K562 (cell line): ENCODE measurements around the gene COX20. TPM values are rescaled to one million over a fixed set of nuclear protein-coding genes. Genes with fewer than 3 reads are reported as not detected.

Source experiments
- CCAR2 ChIP-seq: fragments of 200-400 bp; formaldehyde crosslinking; IDR thresholded peaks from 2 replicates; pipeline ENCODE4 v1.6.1; 2017; ENCODE audit warnings: mild to moderate bottlenecking, low read depth, low read length
- DPF2 ChIP-seq: fragments of 450-650 bp; IDR thresholded peaks from 2 replicates; pipeline ENCODE4 v1.6.1; 2016
- FOXP1 ChIP-seq: sonication (generic); formaldehyde crosslinking; IDR thresholded peaks from 2 replicates; pipeline ENCODE4 v1.8.0; 2022; ENCODE audit warnings: mild to moderate bottlenecking, missing genetic modification reagents
- IRF2 ChIP-seq: sonication (generic); formaldehyde crosslinking; IDR thresholded peaks from 2 replicates; pipeline ENCODE4 v1.8.1; 2022; ENCODE audit warnings: mild to moderate bottlenecking, missing genetic modification reagents
- JUN ChIP-seq, 2 experiments: sonication (generic) in 1 of 2; formaldehyde crosslinking in 1 of 2; IDR thresholded peaks; 2 replicates each; pipeline versions ENCODE4 v1.6.1 to v1.8.0; 2012 to 2022; ENCODE audit warnings: borderline replicate concordance in 2 of 2, mild to moderate bottlenecking in 2 of 2, improper control_type of control experiment in 1 of 2, low read depth in 1 of 2, low read length in 1 of 2, missing genetic modification reagents in 1 of 2
- KDM1A ChIP-seq, 2 experiments: fragments of 450-650 bp; IDR thresholded peaks; 2 replicates each; pipeline ENCODE4 v1.6.1; 2016; ENCODE audit warnings: mild to moderate bottlenecking in 2 of 2
- KHSRP ChIP-seq: fragments of 450-650 bp; IDR thresholded peaks from 2 replicates; pipeline ENCODE4 v1.6.1; 2017
- NFXL1 ChIP-seq: fragments of 450-650 bp; formaldehyde crosslinking; IDR thresholded peaks from 2 replicates; pipeline ENCODE4 v1.4.0; 2021; ENCODE audit warnings: mild to moderate bottlenecking
- NONO ChIP-seq, 2 experiments: fragments of 200-400 bp in 1 of 2; fragments of 450-650 bp in 1 of 2; formaldehyde crosslinking in 1 of 2; IDR thresholded peaks; 2 replicates each; pipeline ENCODE4 v1.6.1; 2017; ENCODE audit warnings: low read depth in 2 of 2, mild to moderate bottlenecking in 2 of 2, moderate library complexity in 2 of 2, low read length in 1 of 2
- PYGO2 ChIP-seq: fragments of 450-650 bp; IDR thresholded peaks from 2 replicates; pipeline ENCODE4 v1.6.1; 2016; ENCODE audit warnings: mild to moderate bottlenecking, missing genetic modification characterization, moderate library complexity, missing compliant biosample characterization
- RBM22 ChIP-seq: fragments of 200-400 bp; formaldehyde crosslinking; IDR thresholded peaks from 2 replicates; pipeline ENCODE4 v1.6.1; 2018; ENCODE audit warnings: low read length, low read depth; ENCODE audit not compliant: poor library complexity, severe bottlenecking
- TBL1XR1 ChIP-seq, 2 experiments: IDR thresholded peaks; 2 replicates each; pipeline ENCODE4 v1.6.1; 2012; ENCODE audit warnings: improper control_type of control experiment in 2 of 2, low read length in 2 of 2, mild to moderate bottlenecking in 1 of 2
- TOE1 ChIP-seq, 2 experiments: fragments of 450-650 bp in 1 of 2; sonication (generic) in 1 of 2; formaldehyde crosslinking in 1 of 2; IDR thresholded peaks; 2 replicates each; pipeline versions ENCODE4 v1.7.1 to v1.8.0; 2016 to 2022; ENCODE audit warnings: borderline replicate concordance in 2 of 2, mild to moderate bottlenecking in 2 of 2, antibody characterized with exemption in 1 of 2, inconsistent platforms in 1 of 2, low read depth in 1 of 2, missing genetic modification reagents in 1 of 2, moderate library complexity in 1 of 2
- ZNF41 ChIP-seq: fragments of 250-450 bp; sonication (Bioruptor Pico); conservative IDR thresholded peaks from 2 replicates; pipeline ENCODE4 v1.4.0; 2020; ENCODE audit warnings: mild to moderate bottlenecking
- polyA plus RNA-seq, 8 experiments: library from polyadenylated mRNA; depleted of rRNA in 4 of 8; stranded (reverse) in 5 of 8; unstranded in 3 of 8; fragments of >200 nt; fragmentation: Nextera tagmentation in 2 of 8; fragmentation: Illumina TruSeq in 1 of 8; extraction: Ambion mirVana in 2 of 8; extraction: Trizol in 1 of 8; gene quantifications; 2 replicates each; pipeline versions ENCODE4 v1.2.1 to v1.2.3, GENCODE V29; 2011 to 2014; ENCODE audit warnings: inconsistent platforms in 1 of 8, missing spikeins in 1 of 8
- total RNA-seq, 7 experiments: library from RNA; depleted of rRNA in 6 of 7; stranded (reverse); fragments of >200 nt in 6 of 7; fragmentation: Illumina TruSeq in 2 of 7; extraction: Trizol in 2 of 7; gene quantifications; 2 replicates each; pipeline versions ENCODE4 v1.2.1 to v1.2.3, GENCODE V29; 2011 to 2021; ENCODE audit warnings: low replicate concordance in 1 of 7
- TF ChIP-seq, protein P1 (sequence below): sonication (generic); IDR thresholded peaks from 2 replicates; pipeline ENCODE4 v1.6.1; 2016
- TF ChIP-seq, protein P2 (sequence below): sonication (generic); formaldehyde crosslinking; IDR thresholded peaks from 2 replicates; pipeline ENCODE4 v1.8.1; 2023; ENCODE audit warnings: missing genetic modification reagents, mild to moderate bottlenecking, borderline replicate concordance
- TF ChIP-seq, protein P3 (sequence below): fragments of 250-450 bp; sonication (Bioruptor Pico); IDR thresholded peaks from 2 replicates; pipeline ENCODE4 v1.5.0; 2020; ENCODE audit warnings: mild to moderate bottlenecking, borderline replicate concordance

The COX20 gene
- total and polyA plus RNA-seq, 9 of the 15 experiments (the other 6 are each of a cell fraction or from before 2014, with no cell fraction given): 41.5 to 192 (median 84.3) TPM

DNA sequence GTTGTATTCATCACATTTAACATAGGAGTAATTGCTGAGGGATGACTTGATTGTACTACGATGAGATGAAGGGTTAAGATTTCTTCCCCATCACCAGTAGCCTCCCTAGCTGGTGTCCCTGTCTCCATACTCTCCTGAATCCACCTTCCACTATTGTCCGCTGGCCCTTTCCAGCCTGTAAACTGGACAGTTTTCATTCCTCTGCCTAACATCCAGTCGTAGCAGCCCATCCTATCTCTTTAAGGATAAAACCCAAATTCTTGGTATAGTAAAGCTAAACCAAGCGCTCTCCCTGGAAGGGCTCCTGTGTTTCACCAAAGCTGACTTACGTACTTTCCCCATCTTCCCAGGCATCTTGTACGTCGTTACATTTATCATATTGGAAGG lies 670 bp downstream of the COX20 start (continued):
- TF ChIP-seq KHSRP (no peak), NFXL1 (CRISPR knock-in tag) (0 out of 2 replicates have a peak, but pooled peaks have one; percentile 50), DPF2 (0 out of 2 replicates have a peak, but pooled peaks have one; percentile 10), ZNF41 (CRISPR knock-in tag) (0 out of 2 replicates have a peak, but pooled peaks have one; percentile 5), JUN (IDR thresholded peaks at IDR 0.05; ENCODE audit: borderline replicate concordance, low read depth, low read length) (no peak), JUN (CRISPR knock-in tag; IDR thresholded peaks at IDR 0.05; ENCODE audit: borderline replicate concordance) (no peak), PYGO2 (tag) (no peak), RBM22 (no peak), NONO (IDR thresholded peaks at IDR 0.05; ENCODE audit: low read depth in 2 of 2, low read length in 1 of 2) (no peak), TOE1 (IDR thresholded peaks at IDR 0.05; ENCODE audit: borderline replicate concordance) (no peak), TOE1 (CRISPR knock-in tag; IDR thresholded peaks at IDR 0.05; ENCODE audit: borderline replicate concordance, low read depth) (0 out of 2 replicates have a peak, but pooled peaks have one; percentile 58), KDM1A (IDR thresholded peaks at IDR 0.05) (peak in 1 of 2 experiments; percentile 41; a peak in 1 of 4 replicates), TBL1XR1 (IDR thresholded peaks at IDR 0.05; ENCODE audit: low read length in 2 of 2) (no peak), IRF2 (CRISPR knock-in tag) (no peak), CCAR2 (no peak), FOXP1 (CRISPR knock-in tag) (no peak)
- TF ChIP-seq, protein P1, sequence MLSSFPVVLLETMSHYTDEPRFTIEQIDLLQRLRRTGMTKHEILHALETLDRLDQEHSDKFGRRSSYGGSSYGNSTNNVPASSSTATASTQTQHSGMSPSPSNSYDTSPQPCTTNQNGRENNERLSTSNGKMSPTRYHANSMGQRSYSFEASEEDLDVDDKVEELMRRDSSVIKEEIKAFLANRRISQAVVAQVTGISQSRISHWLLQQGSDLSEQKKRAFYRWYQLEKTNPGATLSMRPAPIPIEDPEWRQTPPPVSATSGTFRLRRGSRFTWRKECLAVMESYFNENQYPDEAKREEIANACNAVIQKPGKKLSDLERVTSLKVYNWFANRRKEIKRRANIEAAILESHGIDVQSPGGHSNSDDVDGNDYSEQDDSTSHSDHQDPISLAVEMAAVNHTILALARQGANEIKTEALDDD: peak; percentile 11; the same call in 1 of the 2 replicates
- TF ChIP-seq, protein P2, sequence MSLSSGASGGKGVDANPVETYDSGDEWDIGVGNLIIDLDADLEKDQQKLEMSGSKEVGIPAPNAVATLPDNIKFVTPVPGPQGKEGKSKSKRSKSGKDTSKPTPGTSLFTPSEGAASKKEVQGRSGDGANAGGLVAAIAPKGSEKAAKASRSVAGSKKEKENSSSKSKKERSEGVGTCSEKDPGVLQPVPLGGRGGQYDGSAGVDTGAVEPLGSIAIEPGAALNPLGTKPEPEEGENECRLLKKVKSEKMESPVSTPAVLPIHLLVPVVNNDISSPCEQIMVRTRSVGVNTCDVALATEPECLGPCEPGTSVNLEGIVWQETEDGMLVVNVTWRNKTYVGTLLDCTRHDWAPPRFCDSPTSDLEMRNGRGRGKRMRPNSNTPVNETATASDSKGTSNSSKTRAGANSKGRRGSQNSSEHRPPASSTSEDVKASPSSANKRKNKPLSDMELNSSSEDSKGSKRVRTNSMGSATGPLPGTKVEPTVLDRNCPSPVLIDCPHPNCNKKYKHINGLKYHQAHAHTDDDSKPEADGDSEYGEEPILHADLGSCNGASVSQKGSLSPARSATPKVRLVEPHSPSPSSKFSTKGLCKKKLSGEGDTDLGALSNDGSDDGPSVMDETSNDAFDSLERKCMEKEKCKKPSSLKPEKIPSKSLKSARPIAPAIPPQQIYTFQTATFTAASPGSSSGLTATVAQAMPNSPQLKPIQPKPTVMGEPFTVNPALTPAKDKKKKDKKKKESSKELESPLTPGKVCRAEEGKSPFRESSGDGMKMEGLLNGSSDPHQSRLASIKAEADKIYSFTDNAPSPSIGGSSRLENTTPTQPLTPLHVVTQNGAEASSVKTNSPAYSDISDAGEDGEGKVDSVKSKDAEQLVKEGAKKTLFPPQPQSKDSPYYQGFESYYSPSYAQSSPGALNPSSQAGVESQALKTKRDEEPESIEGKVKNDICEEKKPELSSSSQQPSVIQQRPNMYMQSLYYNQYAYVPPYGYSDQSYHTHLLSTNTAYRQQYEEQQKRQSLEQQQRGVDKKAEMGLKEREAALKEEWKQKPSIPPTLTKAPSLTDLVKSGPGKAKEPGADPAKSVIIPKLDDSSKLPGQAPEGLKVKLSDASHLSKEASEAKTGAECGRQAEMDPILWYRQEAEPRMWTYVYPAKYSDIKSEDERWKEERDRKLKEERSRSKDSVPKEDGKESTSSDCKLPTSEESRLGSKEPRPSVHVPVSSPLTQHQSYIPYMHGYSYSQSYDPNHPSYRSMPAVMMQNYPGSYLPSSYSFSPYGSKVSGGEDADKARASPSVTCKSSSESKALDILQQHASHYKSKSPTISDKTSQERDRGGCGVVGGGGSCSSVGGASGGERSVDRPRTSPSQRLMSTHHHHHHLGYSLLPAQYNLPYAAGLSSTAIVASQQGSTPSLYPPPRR (CRISPR knock-in tag): peak; percentile 70; the same call in 1 of the 2 replicates
- TF ChIP-seq, protein P3, sequence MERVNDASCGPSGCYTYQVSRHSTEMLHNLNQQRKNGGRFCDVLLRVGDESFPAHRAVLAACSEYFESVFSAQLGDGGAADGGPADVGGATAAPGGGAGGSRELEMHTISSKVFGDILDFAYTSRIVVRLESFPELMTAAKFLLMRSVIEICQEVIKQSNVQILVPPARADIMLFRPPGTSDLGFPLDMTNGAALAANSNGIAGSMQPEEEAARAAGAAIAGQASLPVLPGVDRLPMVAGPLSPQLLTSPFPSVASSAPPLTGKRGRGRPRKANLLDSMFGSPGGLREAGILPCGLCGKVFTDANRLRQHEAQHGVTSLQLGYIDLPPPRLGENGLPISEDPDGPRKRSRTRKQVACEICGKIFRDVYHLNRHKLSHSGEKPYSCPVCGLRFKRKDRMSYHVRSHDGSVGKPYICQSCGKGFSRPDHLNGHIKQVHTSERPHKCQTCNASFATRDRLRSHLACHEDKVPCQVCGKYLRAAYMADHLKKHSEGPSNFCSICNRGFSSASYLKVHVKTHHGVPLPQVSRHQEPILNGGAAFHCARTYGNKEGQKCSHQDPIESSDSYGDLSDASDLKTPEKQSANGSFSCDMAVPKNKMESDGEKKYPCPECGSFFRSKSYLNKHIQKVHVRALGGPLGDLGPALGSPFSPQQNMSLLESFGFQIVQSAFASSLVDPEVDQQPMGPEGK (CRISPR knock-in tag): peak; percentile 33; the same call in 1 of the 2 replicates
